ENCODE measurements around the gene TBL3. TPM values are rescaled to one million over a fixed set of nuclear protein-coding genes. Genes with fewer than 3 reads are reported as not detected.

TBL3 gene
- total RNA-seq, 2 experiments from 2014 or later: 12.7 to 15.5 TPM

GRCh38 chr16:1974157-1975070 is 2.6 kb downstream of the TBL3 start:
- intact Hi-C loops (cut with DNase I, micrococcal nuclease): loop anchor here in 1 of 2 experiments (5.0 kb wide), 2 partner anchors 33 to 73 kb away; partner anchors contain the start of genes NTHL1, TSC2 and ZNF598
- H3K4me3 ChIP-seq (ENCODE audit: low read length): no peak overlapping the region
- ChIA-PET POLR2A (interaction anchor here (1.0 kb wide), 1 partner anchor 181 kb away, joined by 4 read pairs; the partner anchor contains the start of gene TRAF7), CTCF (no interaction called here)
- no peak overlapping the region for H3K27ac ChIP-seq (ENCODE audit: low read depth in 1 of 2, low read length in 2 of 2)
- H3K27me3 ChIP-seq (ENCODE audit: control insufficient read depth in 1 of 2, insufficient read depth in 2 of 2, low read length in 2 of 2): peaks cover 3 to 10% of the 10 kb centered on the region in 2 experiments
- Mint-ChIP-seq H3K4me3 (peak overlapping the region; percentile 45), H3K36me3 (ENCODE audit: low read depth) (peaks cover 36% of the 10 kb centered on the region), H3K9me3 (no peaks in the 10 kb centered on the region), H3K27me3 (no peaks in the 10 kb centered on the region), H3K4me1 (ENCODE audit: low read depth) (peaks cover 20% of the 10 kb centered on the region), H3K27ac (no peak overlapping the region)
- DNase-seq (no peak), ATAC-seq (ENCODE audit: poor library complexity) (no peak)
- TF ChIP-seq CTCF (IDR thresholded peaks at IDR 0.05): no peak
- H3K36me3 ChIP-seq (ENCODE audit: insufficient read depth, low read length): peaks cover 46% of the 10 kb centered on the region
- H3K9me3 ChIP-seq (ENCODE audit: control insufficient read depth in 1 of 2, insufficient read depth in 1 of 2, low read length in 2 of 2): peaks cover 0 to 6% of the 10 kb centered on the region in 2 experiments
- peaks cover 44% of the 10 kb centered on the region for H3K4me1 ChIP-seq (ENCODE audit: insufficient read depth, low read length)

GRCh38 chr16:1975432-1976215 is 3.8 kb downstream of the TBL3 start:
- DNase-seq (no peak), ATAC-seq (ENCODE audit: poor library complexity) (no peak)
- Histone ChIP-seq H3K4me3 (ENCODE audit: low read length) (no peak overlapping the region), H3K36me3 (ENCODE audit: insufficient read depth, low read length) (peaks cover 46% of the 10 kb centered on the region), H3K27ac (ENCODE audit: low read depth in 1 of 2, low read length in 2 of 2) (no peak overlapping the region), H3K4me1 (ENCODE audit: insufficient read depth, low read length) (peaks cover 50% of the 10 kb centered on the region), H3K9me3 (ENCODE audit: control insufficient read depth in 1 of 2, insufficient read depth in 1 of 2, low read length in 2 of 2) (peaks cover 0 to 18% of the 10 kb centered on the region in 2 experiments), H3K27me3 (ENCODE audit: control insufficient read depth in 1 of 2, insufficient read depth in 2 of 2, low read length in 2 of 2) (peaks cover 16 to 21% of the 10 kb centered on the region in 2 experiments)
- Mint-ChIP-seq H3K4me1 (ENCODE audit: low read depth) (peaks cover 20% of the 10 kb centered on the region), H3K27ac (no peak overlapping the region), H3K4me3 (peak overlapping the region; percentile 42), H3K27me3 (peaks cover 6% of the 10 kb centered on the region), H3K36me3 (ENCODE audit: low read depth) (peaks cover 36% of the 10 kb centered on the region), H3K9me3 (no peaks in the 10 kb centered on the region)
- CTCF ChIA-PET: no interaction called here
- POLR2A ChIA-PET: interaction anchor here (1.3 kb wide), 1 partner anchor 11 kb away, joined by 6 read pairs; the partner anchor contains the start of gene RPS2
- intact Hi-C loops (cut with DNase I, micrococcal nuclease): no loop called here
- TF ChIP-seq CTCF (IDR thresholded peaks at IDR 0.05): no peak

GRCh38 chr16:1976216-1976520 is 4.3 kb downstream of the TBL3 start:
- H3K4me1 ChIP-seq (ENCODE audit: insufficient read depth, low read length): peaks cover 44% of the 10 kb centered on the region
- ATAC-seq (ENCODE audit: poor library complexity) (no peak), DNase-seq (no peak)
- H3K9me3 ChIP-seq (ENCODE audit: control insufficient read depth in 1 of 2, insufficient read depth in 1 of 2, low read length in 2 of 2): peaks cover 0 to 22% of the 10 kb centered on the region in 2 experiments
- H3K27me3 ChIP-seq (ENCODE audit: control insufficient read depth in 1 of 2, insufficient read depth in 2 of 2, low read length in 2 of 2): peaks cover 21 to 26% of the 10 kb centered on the region in 2 experiments
- CTCF ChIA-PET: no interaction called here
- intact Hi-C loops (cut with DNase I, micrococcal nuclease): no loop called here
- no peak for TF ChIP-seq CTCF (IDR thresholded peaks at IDR 0.05)
- no peak overlapping the region for H3K4me3 ChIP-seq (ENCODE audit: low read length)
- Mint-ChIP-seq H3K4me3 (no peak overlapping the region), H3K27me3 (peaks cover 11% of the 10 kb centered on the region), H3K4me1 (ENCODE audit: low read depth) (peaks cover 15% of the 10 kb centered on the region), H3K36me3 (ENCODE audit: low read depth) (peaks cover 36% of the 10 kb centered on the region), H3K27ac (no peak overlapping the region), H3K9me3 (no peaks in the 10 kb centered on the region)
- H3K27ac ChIP-seq (ENCODE audit: low read depth in 1 of 2, low read length in 2 of 2): no peak overlapping the region
- POLR2A ChIA-PET: interaction anchor here (1.3 kb wide), 1 partner anchor 11 kb away, joined by 6 read pairs; the partner anchor contains the start of gene RPS2
- H3K36me3 ChIP-seq (ENCODE audit: insufficient read depth, low read length): peaks cover 46% of the 10 kb centered on the region

Data from CD4-positive, alpha-beta T cell (primary cell).